GDM1 (cell line): ENCODE data around the gene GRIK3.
"Not testable (repeated sequence)": the region's sequence is repeated elsewhere in the genome, so short reads cannot be mapped to it uniquely, and the experiment has no call there.

ENCODE experiments used
- DNase-seq: peaks from one replicate; lab custom pipeline; 2025; lab: John Stamatoyannopoulos, UW

Gene GRIK3

GRCh38 chr1:36909359-36909758, 125.0 kb downstream of the GRIK3 start:
- DNase-seq = not testable (repeated sequence)

GRCh38 chr1:36908096-36908495, 126.2 kb downstream of the GRIK3 start:
- no peak for DNase-seq

- no peak for DNase-seq
Measured at GRCh38 chr1:36906555-36906954, 127.8 kb downstream of the GRIK3 start.

- no peak for DNase-seq
Measured at GRCh38 chr1:36905941-36906340, 128.4 kb downstream of the GRIK3 start.

GRCh38 chr1:36900128-36900527, 134.2 kb downstream of the GRIK3 start:
- DNase-seq = no peak

GRCh38 chr1:36897813-36898212, 136.5 kb downstream of the GRIK3 start:
- not testable (repeated sequence) for DNase-seq

GRCh38 chr1:36894824-36895223, 139.5 kb downstream of the GRIK3 start:
- no peak for DNase-seq

GRCh38 chr1:36890776-36891175, 143.5 kb downstream of the GRIK3 start:
- DNase-seq = no peak

- no peak for DNase-seq
Measured at GRCh38 chr1:36889478-36890226, 144.7 kb downstream of the GRIK3 start.

GRCh38 chr1:36888811-36889477, 145.4 kb downstream of the GRIK3 start:
- no peak for DNase-seq

GRCh38 chr1:36885540-36886357, 148.6 kb downstream of the GRIK3 start:
- DNase-seq = no peak

GRCh38 chr1:36884801-36885200, 149.5 kb downstream of the GRIK3 start:
- DNase-seq = no peak

GRCh38 chr1:36884029-36884701, 150.2 kb downstream of the GRIK3 start:
- no peak for DNase-seq

- no peak for DNase-seq
Measured at GRCh38 chr1:36883315-36883949, 150.9 kb downstream of the GRIK3 start.

- DNase-seq = no peak
Measured at GRCh38 chr1:36882536-36883285, 151.6 kb downstream of the GRIK3 start.

- DNase-seq = no peak
Measured at GRCh38 chr1:36881541-36881940, 152.8 kb downstream of the GRIK3 start.

- DNase-seq = no peak
Measured at GRCh38 chr1:36881068-36881405, 153.3 kb downstream of the GRIK3 start.

- no peak for DNase-seq
Measured at GRCh38 chr1:36880155-36881067, 153.9 kb downstream of the GRIK3 start.

- DNase-seq = no peak
Measured at GRCh38 chr1:36879613-36880012, 154.7 kb downstream of the GRIK3 start.

- DNase-seq = no peak
Measured at GRCh38 chr1:36876990-36877389, 157.3 kb downstream of the GRIK3 start.
